Measurements from ENCODE around the gene IL33.
A peak's percentile ranks its signal among the peaks of the same experiment; 100 is the strongest.
"Not testable (repeated sequence)": the region's sequence is repeated elsewhere in the genome, so short reads cannot be mapped to it uniquely, and the experiment has no call there.

The IL33 gene

GRCh38 chr9:6215562-6215961 is at the start of gene IL33:
TSS of gene IL33 (plus strand) at chr9:6215807. CDS start at chr9:6241695, 25,888 bp downstream.
- no peak for DNase-seq (ENCODE audit: low read depth)

- DNase-seq (ENCODE audit: low read depth) = no peak
Measured at GRCh38 chr9:6171667-6172066, 43.9 kb upstream of the IL33 start.

- DNase-seq (ENCODE audit: low read depth) = no peak
Measured at GRCh38 chr9:6173914-6174313, 41.7 kb upstream of the IL33 start.

GRCh38 chr9:6182549-6183226 is 32.9 kb upstream of the IL33 start:
- DNase-seq (ENCODE audit: low read depth) = not testable (repeated sequence)

GRCh38 chr9:6183227-6183551 is 32.4 kb upstream of the IL33 start:
- DNase-seq (ENCODE audit: low read depth) = no peak

- no peak for DNase-seq (ENCODE audit: low read depth)
Measured at GRCh38 chr9:6183627-6184026, 32.0 kb upstream of the IL33 start.

GRCh38 chr9:6184749-6185645 is 30.6 kb upstream of the IL33 start:
- peak; percentile 5 for DNase-seq (ENCODE audit: low read depth)

GRCh38 chr9:6186691-6187090 is 28.9 kb upstream of the IL33 start:
- DNase-seq (ENCODE audit: low read depth) = no peak

- DNase-seq (ENCODE audit: low read depth) = no peak
Measured at GRCh38 chr9:6187272-6187671, 28.3 kb upstream of the IL33 start.

- no peak for DNase-seq (ENCODE audit: low read depth)
Measured at GRCh38 chr9:6188466-6188865, 27.1 kb upstream of the IL33 start.

- DNase-seq (ENCODE audit: low read depth) = no peak
Measured at GRCh38 chr9:6188906-6189305, 26.7 kb upstream of the IL33 start.

- DNase-seq (ENCODE audit: low read depth) = no peak
Measured at GRCh38 chr9:6194934-6195333, 20.7 kb upstream of the IL33 start.

- DNase-seq (ENCODE audit: low read depth) = no peak
Measured at GRCh38 chr9:6195714-6196360, 19.8 kb upstream of the IL33 start.

- no peak for DNase-seq (ENCODE audit: low read depth)
Measured at GRCh38 chr9:6197330-6197729, 18.3 kb upstream of the IL33 start.

- DNase-seq (ENCODE audit: low read depth) = no peak
Measured at GRCh38 chr9:6198251-6198650, 17.4 kb upstream of the IL33 start.

GRCh38 chr9:6199596-6199995 is 16.0 kb upstream of the IL33 start:
- no peak for DNase-seq (ENCODE audit: low read depth)

GRCh38 chr9:6200761-6201160 is 14.8 kb upstream of the IL33 start:
- DNase-seq (ENCODE audit: low read depth) = no peak

GRCh38 chr9:6209966-6210365 is 5.6 kb upstream of the IL33 start:
- no peak for DNase-seq (ENCODE audit: low read depth)

GRCh38 chr9:6212722-6213375 is 2.8 kb upstream of the IL33 start:
- DNase-seq (ENCODE audit: low read depth) = no peak

- no peak for DNase-seq (ENCODE audit: low read depth)
Measured at GRCh38 chr9:6214434-6214833, 1.2 kb upstream of the IL33 start.

- peak; percentile 17 for DNase-seq (ENCODE audit: low read depth)
Measured at GRCh38 chr9:6214903-6215302, 704 bp upstream of the IL33 start.

GRCh38 chr9:6216002-6216401 is 395 bp downstream of the IL33 start:
- DNase-seq (ENCODE audit: low read depth) = no peak

GRCh38 chr9:6216951-6217350 is 1.3 kb downstream of the IL33 start:
- no peak for DNase-seq (ENCODE audit: low read depth)

Data from GM04504 (cell line).